ENCODE results near the gene IZUMO1R.

IZUMO1R gene

DNA sequence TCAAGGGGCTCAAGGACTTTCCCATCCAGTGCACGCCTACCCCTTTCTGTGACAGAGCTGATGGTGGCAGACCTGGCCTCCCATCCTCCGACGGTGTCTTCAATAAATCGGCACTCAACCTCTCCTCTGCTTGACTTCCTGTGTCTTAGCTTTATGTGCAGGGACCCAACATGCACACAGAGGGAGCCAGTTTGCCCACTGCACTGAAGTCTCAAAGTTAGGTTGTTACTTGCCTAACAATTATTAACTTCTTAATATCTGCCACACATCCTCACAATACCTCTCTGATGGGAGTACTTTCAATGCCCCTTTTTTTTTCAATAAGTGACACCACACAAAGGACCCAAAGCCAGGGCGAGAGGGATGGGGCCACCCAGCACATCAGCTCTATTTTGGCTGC is 3.6 kb downstream of the IZUMO1R start:
- TF ChIP-seq, protein P1, sequence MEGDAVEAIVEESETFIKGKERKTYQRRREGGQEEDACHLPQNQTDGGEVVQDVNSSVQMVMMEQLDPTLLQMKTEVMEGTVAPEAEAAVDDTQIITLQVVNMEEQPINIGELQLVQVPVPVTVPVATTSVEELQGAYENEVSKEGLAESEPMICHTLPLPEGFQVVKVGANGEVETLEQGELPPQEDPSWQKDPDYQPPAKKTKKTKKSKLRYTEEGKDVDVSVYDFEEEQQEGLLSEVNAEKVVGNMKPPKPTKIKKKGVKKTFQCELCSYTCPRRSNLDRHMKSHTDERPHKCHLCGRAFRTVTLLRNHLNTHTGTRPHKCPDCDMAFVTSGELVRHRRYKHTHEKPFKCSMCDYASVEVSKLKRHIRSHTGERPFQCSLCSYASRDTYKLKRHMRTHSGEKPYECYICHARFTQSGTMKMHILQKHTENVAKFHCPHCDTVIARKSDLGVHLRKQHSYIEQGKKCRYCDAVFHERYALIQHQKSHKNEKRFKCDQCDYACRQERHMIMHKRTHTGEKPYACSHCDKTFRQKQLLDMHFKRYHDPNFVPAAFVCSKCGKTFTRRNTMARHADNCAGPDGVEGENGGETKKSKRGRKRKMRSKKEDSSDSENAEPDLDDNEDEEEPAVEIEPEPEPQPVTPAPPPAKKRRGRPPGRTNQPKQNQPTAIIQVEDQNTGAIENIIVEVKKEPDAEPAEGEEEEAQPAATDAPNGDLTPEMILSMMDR (IDR thresholded peaks at IDR 0.05; ENCODE audit: insufficient read depth, low read depth, low read length, missing control alignments) = no peak
- no peak overlapping the region for H3K4me3 ChIP-seq (ENCODE audit: low read length)
- no peak for DNase-seq (ENCODE audit: low read depth)

DNA sequence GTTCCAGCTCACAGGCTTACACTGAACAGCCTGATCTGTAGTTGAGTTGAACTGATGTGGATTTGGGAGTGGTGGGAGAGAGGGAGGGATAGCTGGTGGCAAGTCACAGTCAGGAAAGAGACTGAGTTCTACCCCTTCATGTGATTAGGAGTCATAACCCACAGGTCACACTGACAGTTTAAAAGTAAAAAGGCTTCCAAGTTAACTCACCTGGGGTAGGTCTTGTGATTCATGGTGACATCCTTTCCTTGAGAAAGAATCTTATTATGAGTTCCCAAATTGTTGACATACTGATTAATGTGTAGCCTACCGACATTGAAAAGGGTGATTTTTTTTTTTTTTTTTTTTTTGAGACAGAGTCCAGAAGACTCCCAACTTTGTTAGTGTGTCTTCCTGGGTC is 5.4 kb downstream of the IZUMO1R start:
- DNase-seq (ENCODE audit: low read depth) = peak; percentile 57
- TF ChIP-seq, protein P1 (IDR thresholded peaks at IDR 0.05; ENCODE audit: insufficient read depth, low read depth, low read length, missing control alignments) = no peak
- no peak overlapping the region for H3K4me3 ChIP-seq (ENCODE audit: low read length)

DNA sequence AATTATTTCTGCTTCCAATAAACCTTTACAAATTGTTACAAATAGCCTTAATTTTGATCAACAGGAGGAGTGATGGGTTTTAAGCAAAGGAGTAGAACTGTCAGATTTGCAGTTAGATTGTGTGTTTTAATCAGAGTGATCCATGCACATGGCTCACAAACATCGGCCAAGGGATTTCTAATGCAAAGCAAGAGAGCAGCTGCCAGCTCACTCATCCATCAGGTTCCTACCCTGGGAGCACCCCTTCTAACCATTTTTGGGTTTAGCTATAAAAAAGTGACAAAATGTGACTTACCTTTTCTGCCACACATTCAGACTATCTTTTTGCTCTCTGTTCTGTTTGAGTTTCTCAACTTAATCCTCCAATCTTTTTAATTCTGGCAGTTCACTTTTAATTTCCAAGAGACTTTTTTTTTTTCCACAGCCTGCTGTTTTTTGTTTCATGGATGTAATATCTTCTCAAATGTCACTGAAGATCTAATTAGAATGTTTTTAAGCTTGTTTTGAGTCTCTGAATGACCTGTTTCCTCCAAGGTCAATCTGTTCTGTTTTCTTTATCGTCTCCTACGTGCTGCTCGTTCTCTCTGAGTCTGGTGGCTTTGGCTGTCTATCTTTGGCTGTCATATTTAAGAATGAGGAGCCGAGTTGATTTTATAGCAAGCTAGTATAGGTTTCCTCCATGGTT is 6.0 kb downstream of the IZUMO1R start:
- no peak overlapping the region for H3K4me3 ChIP-seq (ENCODE audit: low read length)
- TF ChIP-seq, protein P1 (IDR thresholded peaks at IDR 0.05; ENCODE audit: insufficient read depth, low read depth, low read length, missing control alignments) = no peak

DNA sequence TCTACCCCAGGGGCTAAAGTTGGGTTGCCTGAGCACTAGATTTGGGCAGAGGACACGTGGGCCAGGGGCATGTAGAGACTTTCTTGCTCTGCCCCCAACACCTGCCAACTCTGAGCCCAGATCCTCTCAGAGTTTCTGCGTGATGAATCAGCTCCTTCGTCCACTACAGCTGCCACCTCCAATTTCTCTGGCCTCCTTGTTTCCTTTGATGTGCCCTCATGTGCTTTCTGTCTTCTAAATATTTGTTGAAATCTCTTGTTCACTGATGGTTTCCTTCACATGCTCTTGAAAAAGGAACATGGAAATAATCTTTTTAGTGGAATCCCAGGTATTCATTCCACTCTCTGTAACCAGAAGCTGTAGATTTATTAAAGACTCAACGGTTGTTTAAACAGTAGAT is 8.0 kb downstream of the IZUMO1R start:
- TF ChIP-seq, protein P1 (IDR thresholded peaks at IDR 0.05; ENCODE audit: insufficient read depth, low read depth, low read length, missing control alignments) = no peak
- no peak for DNase-seq (ENCODE audit: low read depth)
- no peak overlapping the region for H3K4me3 ChIP-seq (ENCODE audit: low read length)

More for the DNA sequence above, 6.0 kb downstream of the IZUMO1R start:
- no peak for DNase-seq (ENCODE audit: low read depth)

DNA sequence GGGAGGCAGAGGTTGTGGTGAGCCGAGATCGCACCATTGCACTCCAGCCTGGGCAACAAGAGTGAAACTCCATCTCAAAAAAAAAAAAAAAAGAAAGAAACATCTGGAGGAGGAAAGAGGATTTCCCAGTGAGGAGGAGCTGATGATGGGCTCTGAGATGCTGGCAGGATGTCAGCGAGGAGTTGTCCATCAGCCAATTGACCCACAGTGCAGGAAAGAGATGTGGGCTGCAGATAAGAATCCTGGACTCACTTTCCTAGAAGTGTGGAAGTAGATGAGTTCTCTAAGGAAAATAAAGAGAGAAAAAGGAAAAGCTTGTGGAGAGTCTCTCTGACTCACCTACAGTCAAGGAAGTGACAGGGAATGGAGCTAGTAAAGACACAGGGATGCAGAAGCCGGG is 9.7 kb downstream of the IZUMO1R start:
- TF ChIP-seq, protein P1 (IDR thresholded peaks at IDR 0.05; ENCODE audit: insufficient read depth, low read depth, low read length, missing control alignments) = no peak
- DNase-seq (ENCODE audit: low read depth) = no peak
- H3K4me3 ChIP-seq (ENCODE audit: low read length) = no peak overlapping the region

DNA sequence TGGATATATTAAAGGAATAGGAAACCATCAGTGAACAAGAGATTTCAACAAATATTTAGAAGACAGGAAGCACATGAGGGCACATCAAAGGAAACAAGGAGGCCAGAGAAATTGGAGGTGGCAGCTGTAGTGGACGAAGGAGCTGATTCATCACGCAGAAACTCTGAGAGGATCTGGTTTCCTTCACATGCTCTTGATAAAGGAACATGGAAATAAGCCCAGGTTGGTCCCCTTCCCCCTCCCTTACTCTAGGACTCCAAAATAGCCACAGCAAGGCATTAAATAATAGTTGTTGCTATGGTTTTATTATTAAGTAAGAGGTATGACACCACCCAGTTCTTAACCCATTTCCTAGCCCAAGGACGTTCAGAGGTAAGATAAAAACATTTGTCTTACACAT is 11.3 kb downstream of the IZUMO1R start:
- TF ChIP-seq, protein P1 (IDR thresholded peaks at IDR 0.05; ENCODE audit: insufficient read depth, low read depth, low read length, missing control alignments) = no peak
- H3K4me3 ChIP-seq (ENCODE audit: low read length) = no peak overlapping the region
- no peak for DNase-seq (ENCODE audit: low read depth)

DNA sequence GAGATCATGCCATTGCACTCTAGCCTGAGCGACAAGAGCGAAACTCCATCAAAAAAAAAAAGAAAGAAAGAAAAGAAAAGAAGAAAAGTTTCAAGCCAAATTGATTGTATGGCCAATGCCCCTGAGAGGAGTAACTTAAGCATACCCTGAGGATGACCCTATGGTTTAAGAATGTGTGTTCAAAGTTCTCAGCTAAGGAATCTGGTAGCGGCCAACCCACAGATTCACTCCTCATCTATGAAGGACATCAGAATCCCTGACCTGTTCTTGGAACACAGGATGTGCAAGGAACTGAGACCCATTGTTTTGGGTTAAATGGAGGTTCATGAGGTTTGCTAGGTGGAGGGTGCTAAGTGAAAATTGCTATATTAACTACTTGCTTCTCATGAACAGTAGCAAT is 18.1 kb downstream of the IZUMO1R start:
- TF ChIP-seq, protein P1 (IDR thresholded peaks at IDR 0.05; ENCODE audit: insufficient read depth, low read depth, low read length, missing control alignments) = no peak
- H3K4me3 ChIP-seq (ENCODE audit: low read length) = no peak overlapping the region
- DNase-seq (ENCODE audit: low read depth) = no peak
